Mesothelial cell of epicardium (in vitro differentiated cells): Measurements from ENCODE around the gene TOP1. TPM values are rescaled to one million over a fixed set of nuclear protein-coding genes. Genes with fewer than 3 reads are reported as not detected.
A peak's percentile ranks its signal among the peaks of the same experiment; 100 is the strongest.

ENCODE experiments used
- DNase-seq, 2 experiments: peaks; one replicate each; pipeline ENCODE4 v3.0.0; 2021; ENCODE audit warnings: low spot score in 2 of 2; ENCODE audit not compliant: unreplicated experiment in 2 of 2
- H3K27ac Mint-ChIP-seq: 2 replicates; pipeline ENCODE4 v1.8.0; 2021; ENCODE audit warnings: mixed read lengths
- H3K27me3 Mint-ChIP-seq: 2 replicates; pipeline ENCODE4 v1.8.0; 2021; ENCODE audit warnings: low read depth, mixed read lengths
- H3K36me3 Mint-ChIP-seq: 2 replicates; pipeline ENCODE4 v1.8.0; 2021; ENCODE audit warnings: mixed read lengths
- H3K4me1 Mint-ChIP-seq: 2 replicates; pipeline ENCODE4 v1.8.0; 2021; ENCODE audit warnings: mixed read lengths
- H3K4me3 Mint-ChIP-seq: 2 replicates; pipeline ENCODE4 v1.8.0; 2021; ENCODE audit warnings: mild to moderate bottlenecking, moderate library complexity, mixed read lengths
- H3K9me3 Mint-ChIP-seq: 2 replicates; pipeline ENCODE4 v1.8.0; 2021; ENCODE audit warnings: mixed read lengths
- total RNA-seq: library from RNA; stranded (reverse); gene quantifications from 3 replicates; pipeline ENCODE4 v1.2.1, GENCODE V29; 2021
- TF ChIP-seq, protein P1 (sequence below): fragments of 200-600 bp; sonication (generic); IDR thresholded peaks from one replicate; pipeline ENCODE4 v1.5.0; 2021; ENCODE audit warnings: antibody characterized with exemption; ENCODE audit not compliant: unreplicated experiment

Gene TOP1
- total RNA-seq, 1 donor from 2014 or later = 76.7 TPM

DNA sequence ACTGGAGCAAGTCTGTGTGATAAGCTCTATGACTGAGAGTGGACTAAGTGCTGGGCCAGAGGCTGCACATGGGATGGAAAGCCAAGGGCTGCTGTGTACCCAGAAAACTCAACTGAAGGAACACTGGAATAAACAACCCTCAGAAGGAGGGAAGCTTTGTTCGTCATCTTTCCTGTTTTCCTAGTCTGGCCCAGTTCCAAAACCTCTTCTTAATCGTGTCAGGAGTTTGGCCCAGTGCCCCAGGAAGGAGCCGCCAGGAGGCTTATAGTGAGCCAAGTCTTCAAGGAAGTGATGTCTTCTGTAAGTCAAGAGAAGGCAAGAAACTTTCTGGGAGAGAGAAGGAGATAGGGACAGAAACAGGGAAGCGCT lies 23.3 kb upstream of the TOP1 start:
- Mint-ChIP-seq H3K36me3 (peaks cover 1% of the 10 kb centered on the region), H3K9me3 (peaks cover 6% of the 10 kb centered on the region), H3K27ac (peak overlapping the region; percentile 87), H3K27me3 (no peaks in the 10 kb centered on the region), H3K4me3 (no peak overlapping the region), H3K4me1 (peaks cover 37% of the 10 kb centered on the region)
- TF ChIP-seq, protein P1, sequence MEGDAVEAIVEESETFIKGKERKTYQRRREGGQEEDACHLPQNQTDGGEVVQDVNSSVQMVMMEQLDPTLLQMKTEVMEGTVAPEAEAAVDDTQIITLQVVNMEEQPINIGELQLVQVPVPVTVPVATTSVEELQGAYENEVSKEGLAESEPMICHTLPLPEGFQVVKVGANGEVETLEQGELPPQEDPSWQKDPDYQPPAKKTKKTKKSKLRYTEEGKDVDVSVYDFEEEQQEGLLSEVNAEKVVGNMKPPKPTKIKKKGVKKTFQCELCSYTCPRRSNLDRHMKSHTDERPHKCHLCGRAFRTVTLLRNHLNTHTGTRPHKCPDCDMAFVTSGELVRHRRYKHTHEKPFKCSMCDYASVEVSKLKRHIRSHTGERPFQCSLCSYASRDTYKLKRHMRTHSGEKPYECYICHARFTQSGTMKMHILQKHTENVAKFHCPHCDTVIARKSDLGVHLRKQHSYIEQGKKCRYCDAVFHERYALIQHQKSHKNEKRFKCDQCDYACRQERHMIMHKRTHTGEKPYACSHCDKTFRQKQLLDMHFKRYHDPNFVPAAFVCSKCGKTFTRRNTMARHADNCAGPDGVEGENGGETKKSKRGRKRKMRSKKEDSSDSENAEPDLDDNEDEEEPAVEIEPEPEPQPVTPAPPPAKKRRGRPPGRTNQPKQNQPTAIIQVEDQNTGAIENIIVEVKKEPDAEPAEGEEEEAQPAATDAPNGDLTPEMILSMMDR = no peak
- DNase-seq = peak; percentile 57 to 75

DNA sequence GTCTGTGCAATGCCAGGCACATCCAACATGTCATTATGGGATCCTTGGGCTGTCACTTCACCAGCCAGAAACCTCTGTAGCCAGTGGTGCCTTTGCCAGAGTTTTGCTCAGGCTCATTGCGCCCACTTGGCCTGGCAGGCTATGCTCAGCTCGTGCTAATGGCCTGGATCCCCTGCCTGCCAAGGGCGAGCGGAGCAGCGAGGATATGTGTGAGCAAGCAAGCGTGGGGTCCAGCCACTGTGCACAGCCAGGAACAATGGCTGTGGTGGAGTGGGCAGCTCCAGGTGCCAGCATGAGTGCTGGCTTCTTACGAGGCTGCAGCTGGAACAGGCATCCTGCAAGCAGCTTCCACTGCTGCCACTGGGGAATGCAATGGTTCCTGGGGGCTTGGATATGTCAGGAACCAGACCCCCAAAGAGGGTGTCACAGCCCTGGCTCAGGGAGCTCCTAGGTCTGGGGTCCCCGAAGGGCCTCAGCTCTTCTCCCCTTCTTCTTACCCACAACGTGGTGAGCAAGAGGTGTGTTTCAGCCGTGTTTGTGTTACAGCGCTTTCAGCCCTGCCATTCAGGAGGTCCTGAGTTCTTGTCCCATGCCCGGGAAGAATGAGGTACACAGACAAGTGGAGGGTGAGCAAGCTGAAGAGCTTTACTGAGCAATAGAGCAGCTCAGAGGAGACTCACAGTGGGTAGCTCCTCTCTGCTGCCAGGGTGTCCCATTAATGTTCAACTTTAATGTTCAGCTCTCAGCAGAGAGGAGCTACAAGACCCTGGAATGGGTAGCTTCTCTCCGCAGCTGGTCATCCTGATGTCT lies 22.3 kb upstream of the TOP1 start:
- no peak for DNase-seq
- TF ChIP-seq, protein P1 = no peak
- Mint-ChIP-seq H3K27ac (no peak overlapping the region), H3K27me3 (no peaks in the 10 kb centered on the region), H3K36me3 (peaks cover 1% of the 10 kb centered on the region), H3K9me3 (peaks cover 6% of the 10 kb centered on the region), H3K4me3 (no peak overlapping the region), H3K4me1 (peaks cover 37% of the 10 kb centered on the region)

DNA sequence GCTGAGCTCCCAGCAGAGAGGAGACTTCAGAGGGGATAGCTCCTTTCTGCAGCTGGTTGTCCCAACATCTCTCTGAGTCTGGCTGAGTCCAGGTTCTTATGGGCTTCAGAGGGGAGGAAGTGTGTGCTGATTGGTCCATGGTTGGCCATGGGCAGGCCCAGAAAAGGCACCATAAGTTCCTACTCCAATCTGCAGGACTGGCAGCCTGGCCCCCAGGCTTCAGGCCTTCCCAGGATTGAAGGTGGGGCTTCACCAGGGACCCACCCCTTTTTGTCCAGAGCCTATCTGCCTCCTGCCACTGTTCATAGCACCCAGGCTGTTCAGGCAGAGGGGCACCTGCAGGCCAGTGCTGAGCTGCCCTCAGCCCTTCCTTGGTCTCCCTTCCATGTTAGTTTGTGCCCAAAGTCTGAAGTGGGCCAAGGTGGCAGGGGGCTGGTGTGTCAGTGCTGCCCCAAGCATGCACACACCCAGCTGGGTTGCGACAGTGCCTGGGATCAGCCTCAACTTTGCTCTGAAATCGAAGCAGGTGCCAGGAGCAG lies 21.6 kb upstream of the TOP1 start:
- no peak overlapping the region for H3K27ac Mint-ChIP-seq
- DNase-seq = no peak
- H3K4me3 Mint-ChIP-seq = no peak overlapping the region
- H3K27me3 Mint-ChIP-seq = no peaks in the 10 kb centered on the region
- peaks cover 37% of the 10 kb centered on the region for H3K4me1 Mint-ChIP-seq
- peaks cover 1% of the 10 kb centered on the region for H3K36me3 Mint-ChIP-seq
- TF ChIP-seq, protein P1 = no peak
- H3K9me3 Mint-ChIP-seq = peaks cover 6% of the 10 kb centered on the region

DNA sequence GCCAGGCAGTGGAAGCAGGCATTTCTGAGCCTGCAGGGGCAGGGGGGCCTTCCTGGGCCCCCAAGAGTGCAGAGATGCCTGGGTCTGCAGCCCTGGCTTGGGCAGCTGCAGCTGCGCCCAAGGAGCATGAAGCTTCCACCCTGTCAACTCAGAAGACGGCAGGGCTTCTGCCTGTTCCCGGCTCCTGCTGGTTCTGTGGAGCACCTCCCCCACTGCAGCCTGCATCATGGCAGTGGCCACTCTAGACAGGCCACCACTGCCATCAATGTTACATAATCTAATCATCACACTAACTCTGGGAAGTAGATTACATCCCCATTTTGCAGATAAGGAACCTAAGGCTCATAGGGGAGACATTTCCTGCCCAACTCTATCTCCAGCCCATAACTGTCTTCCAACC lies 21.1 kb upstream of the TOP1 start:
- H3K4me1 Mint-ChIP-seq = peaks cover 37% of the 10 kb centered on the region
- no peaks in the 10 kb centered on the region for H3K27me3 Mint-ChIP-seq
- H3K4me3 Mint-ChIP-seq = no peak overlapping the region
- H3K27ac Mint-ChIP-seq = no peak overlapping the region
- TF ChIP-seq, protein P1 = no peak
- peaks cover 1% of the 10 kb centered on the region for H3K36me3 Mint-ChIP-seq
- DNase-seq = no peak
- H3K9me3 Mint-ChIP-seq = peaks cover 6% of the 10 kb centered on the region

DNA sequence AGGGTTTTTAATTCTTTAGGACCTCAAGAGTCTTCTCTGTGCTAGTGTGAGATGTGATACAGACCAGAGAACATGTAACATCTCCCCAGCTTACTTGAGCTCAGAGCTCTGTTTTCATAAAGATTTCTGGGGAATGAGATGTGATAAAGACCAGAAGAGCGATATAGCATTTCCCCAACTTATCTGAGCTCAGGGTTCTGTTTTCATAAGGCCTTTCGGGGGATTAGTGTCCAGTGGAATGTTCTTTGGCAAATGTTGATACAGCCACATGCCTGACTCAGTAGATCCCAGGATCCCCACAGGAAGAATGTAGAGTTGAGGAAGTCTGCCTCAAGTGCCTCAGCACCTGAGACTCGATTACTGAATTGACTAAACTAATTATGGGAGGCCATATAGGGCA lies 18.7 kb upstream of the TOP1 start:
- Mint-ChIP-seq H3K9me3 (peaks cover 6% of the 10 kb centered on the region), H3K27ac (peak overlapping the region; percentile 67), H3K27me3 (no peaks in the 10 kb centered on the region), H3K4me1 (peaks cover 26% of the 10 kb centered on the region), H3K36me3 (peaks cover 1% of the 10 kb centered on the region), H3K4me3 (no peak overlapping the region)
- TF ChIP-seq, protein P1 = no peak
- no peak for DNase-seq
